ENCODE measurements around the gene WDFY3.

The WDFY3 gene

GRCh38 chr4:84792366-84793301 is 173.9 kb downstream of the WDFY3 start:
- peak; percentile 85 for DNase-seq (ENCODE audit: low spot score)

GRCh38 chr4:84790769-84791565 is 175.5 kb downstream of the WDFY3 start:
- no peak for DNase-seq (ENCODE audit: low spot score)

GRCh38 chr4:84786478-84786877 is 180.0 kb downstream of the WDFY3 start:
- no peak for DNase-seq (ENCODE audit: low spot score)

- no peak for DNase-seq (ENCODE audit: low spot score)
Observed at GRCh38 chr4:84782517-84782916, 184.0 kb downstream of the WDFY3 start.

DNA sequence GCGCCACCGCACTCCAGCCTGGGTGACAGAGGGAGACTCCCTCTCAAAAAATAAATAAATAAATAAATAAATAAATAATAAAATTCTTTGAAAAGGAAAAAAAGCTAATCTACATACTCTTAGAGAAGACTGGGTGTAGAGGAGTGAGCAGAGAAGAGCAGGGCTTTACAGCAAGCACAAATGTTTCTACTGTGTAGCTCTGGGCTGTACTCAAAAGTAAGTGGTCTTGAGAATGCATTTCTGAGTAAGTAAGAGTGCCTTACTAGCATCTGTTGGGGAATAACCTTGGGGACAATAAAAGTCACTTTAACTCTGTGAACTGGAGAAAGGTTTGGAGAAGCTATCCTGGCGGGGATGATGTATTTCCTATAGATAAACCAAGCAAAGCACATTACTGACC is 185.8 kb downstream of the WDFY3 start:
- DNase-seq (ENCODE audit: low spot score) = no peak

DNA sequence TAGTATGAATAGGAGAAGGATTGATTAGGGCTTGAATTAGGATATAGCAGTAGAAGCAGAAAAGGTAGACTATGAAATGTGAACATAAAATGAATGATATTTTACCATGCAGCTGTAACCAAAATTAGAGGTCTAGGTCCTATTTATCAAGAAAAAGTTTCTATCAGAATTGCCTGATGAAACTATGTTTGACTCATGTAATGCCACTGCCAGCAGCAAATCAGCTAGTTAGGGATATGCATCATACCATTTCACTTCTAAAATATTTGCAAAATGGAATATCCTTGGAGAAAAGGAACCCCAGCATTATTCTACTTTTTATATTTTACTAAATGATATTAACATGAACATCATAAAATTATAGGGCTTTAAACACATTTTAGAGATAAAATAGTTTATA is 188.4 kb downstream of the WDFY3 start:
- DNase-seq (ENCODE audit: low spot score) = no peak

- DNase-seq (ENCODE audit: low spot score) = no peak
Observed at GRCh38 chr4:84767168-84767567, 199.3 kb downstream of the WDFY3 start.

- no peak for DNase-seq (ENCODE audit: low spot score)
Observed at GRCh38 chr4:84753321-84753972, 213.0 kb downstream of the WDFY3 start.

DNA sequence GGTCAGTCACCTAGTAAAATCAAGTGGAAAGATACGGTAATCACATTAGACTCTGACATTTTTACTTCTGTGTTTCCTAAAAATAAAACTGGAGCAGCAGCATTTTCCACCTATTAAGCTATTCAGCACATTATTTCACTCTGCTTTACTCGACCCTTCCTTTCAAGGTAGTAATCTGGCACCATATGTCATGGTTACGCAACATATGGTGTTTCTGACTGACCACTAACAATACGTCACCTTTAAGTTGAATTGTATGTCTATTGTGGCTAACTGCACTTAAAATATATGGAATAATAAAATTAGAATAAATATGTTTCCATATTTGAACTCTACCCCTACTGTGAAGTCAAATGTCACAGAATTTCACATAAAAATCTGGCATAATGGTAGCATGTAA is 214.8 kb downstream of the WDFY3 start:
- no peak for DNase-seq (ENCODE audit: low spot score)

DNA sequence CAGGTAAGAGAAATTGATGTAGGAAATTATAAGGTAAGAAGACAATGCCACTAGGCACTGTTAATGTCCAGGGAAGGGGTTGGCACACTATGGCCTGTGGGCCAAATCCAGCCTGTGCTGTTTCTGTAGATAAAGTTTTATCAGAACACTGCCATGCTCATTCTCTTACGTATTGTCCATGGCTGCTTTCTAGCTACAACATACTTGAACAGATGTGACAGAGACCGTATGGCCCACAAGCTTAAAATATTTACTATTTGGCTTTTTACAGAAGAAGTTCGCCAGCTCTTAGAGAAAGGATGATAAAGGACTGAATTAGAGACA is 215.6 kb downstream of the WDFY3 start:
- DNase-seq (ENCODE audit: low spot score) = no peak

DNA sequence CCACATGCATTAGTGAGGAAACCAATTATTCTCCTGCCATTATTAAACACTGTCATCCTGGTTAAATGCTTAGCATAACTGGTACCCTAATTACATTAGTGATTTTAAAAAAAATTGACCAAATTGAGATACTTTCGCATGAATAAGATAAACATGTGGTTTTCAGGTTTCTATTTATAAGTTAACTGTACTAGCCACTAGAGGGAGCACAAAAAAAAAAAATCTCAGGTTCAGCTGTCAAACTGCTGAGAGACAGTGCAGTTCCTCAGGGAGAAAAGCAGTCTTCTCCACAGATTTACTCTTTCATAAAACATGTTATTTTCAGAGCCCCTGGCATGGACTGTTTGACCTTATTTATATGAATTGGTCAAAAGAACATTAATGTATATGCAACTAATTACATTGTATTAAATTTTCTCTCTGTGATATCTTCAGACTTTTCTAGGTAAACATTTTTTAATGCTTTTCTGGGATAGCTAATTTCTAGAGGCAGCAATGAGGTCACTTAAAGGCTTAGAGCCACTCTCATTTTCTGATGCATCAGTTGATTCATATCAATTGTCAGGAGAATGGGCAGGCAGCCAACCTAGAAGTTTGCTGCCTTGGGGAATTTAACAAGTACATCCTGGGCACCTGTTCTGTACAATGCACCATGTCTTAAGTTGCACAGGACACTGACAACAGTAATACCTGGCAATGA is 216.1 kb downstream of the WDFY3 start:
- DNase-seq (ENCODE audit: low spot score) = peak; percentile 60

- DNase-seq (ENCODE audit: low spot score) = no peak
Observed at GRCh38 chr4:84740057-84740456, 226.4 kb downstream of the WDFY3 start.

- no peak for DNase-seq (ENCODE audit: low spot score)
Observed at GRCh38 chr4:84738622-84739021, 227.9 kb downstream of the WDFY3 start.

DNA sequence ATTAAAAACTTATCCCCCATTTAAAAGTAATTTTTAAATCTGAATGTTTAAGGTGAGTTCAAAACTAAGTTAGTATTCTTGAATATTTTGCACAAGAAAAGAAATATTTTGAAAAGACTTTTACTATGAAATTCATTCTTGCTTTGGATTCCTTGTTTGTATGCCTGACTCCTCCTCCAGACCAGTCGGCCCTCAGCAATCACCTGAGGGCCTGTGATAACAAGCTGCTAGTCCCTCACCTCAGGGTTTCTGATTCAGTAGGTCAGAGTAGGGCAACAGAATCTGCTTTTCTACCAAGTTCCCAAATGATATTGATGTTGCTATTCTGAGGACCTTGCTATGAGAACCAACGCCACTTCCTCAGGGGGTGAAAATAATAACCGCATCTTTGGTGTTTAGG is 228.8 kb downstream of the WDFY3 start:
- no peak for DNase-seq (ENCODE audit: low spot score)

- no peak for DNase-seq (ENCODE audit: low spot score)
Observed at GRCh38 chr4:84734037-84734436, 232.5 kb downstream of the WDFY3 start.

DNA sequence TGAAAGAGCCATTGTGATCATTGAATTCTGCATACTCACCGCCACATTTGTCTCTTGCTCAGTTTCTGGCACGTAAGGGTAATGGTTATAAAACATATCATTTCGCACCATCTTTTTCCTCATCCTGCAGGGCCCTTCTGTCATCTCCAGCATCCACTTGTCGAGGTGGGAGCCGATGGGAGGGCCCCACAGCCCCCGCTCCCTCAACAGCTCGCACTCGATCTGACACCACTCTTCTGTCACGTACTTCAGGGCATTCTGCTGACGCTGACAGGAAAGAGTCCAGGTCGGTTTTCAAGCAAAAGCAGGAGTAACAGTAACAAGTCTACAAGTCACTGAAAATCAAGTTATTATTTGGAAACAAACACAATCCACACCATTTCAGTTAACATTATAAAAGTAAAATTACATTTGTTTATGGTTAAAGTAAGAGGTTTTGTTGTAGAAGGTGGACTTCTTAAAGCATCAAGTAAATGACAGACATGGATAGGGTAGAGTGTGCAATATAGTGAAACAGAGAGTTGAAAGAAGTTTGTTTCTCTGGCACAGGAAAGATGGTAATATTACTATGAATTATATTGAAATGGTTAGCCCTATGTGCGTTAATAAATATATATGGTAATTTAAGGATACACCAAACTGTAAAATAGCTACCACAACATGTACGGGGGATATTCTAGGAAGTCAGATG is 233.0 kb downstream of the WDFY3 start:
- DNase-seq (ENCODE audit: low spot score) = no peak

DNA sequence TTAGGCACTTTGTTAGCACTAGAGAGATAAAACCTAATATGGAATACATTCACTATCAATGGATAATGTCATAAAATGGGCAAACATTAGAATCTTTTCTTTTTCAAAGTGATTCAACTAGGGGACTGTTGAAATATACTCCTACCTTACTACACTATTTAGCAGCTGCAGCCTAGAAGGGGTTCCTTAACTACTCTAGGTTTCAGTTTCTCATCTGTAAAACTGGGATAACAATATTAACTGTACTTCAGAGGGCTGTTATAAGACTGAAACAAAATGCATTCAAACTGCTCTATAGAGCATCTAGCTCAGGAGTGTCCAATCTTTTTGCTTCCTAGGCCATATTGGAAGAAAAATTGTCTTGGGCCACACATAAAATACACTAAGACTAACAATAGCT is 236.1 kb downstream of the WDFY3 start:
- no peak for DNase-seq (ENCODE audit: low spot score)

DNA sequence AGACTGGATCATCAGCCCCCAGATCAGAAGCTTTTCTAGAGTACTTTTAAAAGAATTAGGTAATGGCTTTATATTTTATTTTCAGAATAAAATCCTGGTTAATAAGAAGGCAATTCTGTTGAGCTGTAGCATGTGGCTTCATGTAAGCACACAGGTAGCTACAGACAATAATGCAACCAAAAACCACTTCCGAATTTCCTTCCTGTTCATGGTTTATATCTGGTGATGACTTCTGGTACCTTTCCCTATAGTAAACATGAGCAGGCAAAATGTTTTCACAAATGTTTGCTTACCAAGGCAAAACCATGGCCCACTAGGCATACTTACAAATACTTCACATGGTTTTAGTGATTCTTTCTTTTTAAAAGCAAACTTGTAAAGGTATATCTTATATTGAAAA is 239.0 kb downstream of the WDFY3 start:
- no peak for DNase-seq (ENCODE audit: low spot score)

DNA sequence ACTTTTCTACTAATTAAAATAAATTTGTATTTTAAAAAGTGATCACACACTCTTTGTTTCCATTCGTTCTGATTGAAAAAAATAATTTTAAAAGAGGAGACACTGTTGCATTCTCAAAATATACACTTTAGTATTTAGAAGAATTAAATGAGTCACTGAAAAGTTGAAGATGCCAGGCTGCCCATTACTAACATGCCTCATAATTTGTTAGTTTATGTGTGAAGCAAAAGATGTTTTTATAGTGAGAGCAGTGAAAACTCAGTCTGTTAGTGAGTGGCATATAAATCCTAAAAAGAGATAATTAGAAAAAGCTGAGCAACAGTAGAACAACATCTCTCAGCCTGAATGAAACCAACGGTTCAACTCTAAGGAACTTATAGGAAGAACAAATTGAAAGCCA is 240.1 kb downstream of the WDFY3 start:
- DNase-seq (ENCODE audit: low spot score) = no peak

DNA sequence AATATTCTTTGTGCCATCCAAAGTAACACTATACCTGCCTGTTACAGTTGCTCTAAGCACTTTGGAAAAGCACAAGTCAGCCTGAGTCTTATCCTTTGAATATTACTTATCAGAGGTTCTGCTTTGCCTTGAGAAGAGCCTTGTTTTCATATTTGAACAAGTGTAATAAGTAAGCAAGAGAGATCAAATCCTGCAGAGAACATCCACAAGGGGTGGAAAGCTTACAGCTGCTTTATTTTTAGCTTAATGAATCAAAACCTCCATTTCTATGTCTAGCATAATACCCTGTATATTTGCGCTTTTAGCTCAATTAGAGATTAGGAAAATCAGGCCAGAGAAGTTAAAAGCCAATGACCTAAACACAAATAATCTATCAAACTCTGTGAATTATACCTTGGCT is 243.8 kb downstream of the WDFY3 start:
- no peak for DNase-seq (ENCODE audit: low spot score)

DNA sequence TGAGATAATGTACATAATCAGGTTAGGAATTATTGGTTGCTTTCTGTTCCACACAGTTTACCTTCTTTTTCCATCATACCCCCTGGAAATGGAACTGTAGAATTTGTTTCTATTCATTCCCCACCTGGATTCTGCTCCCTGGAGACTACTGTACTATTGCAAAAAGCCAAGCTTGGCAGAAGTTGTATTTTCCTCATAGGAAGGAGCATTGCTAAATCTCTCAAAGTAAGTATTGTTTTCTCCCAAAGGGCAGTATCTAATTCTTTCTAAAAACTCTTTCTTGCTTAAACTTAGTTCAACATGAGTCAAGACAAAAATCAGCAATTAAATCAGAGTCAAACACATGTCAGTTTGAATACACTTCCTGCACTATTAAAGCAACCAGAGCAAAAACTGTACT is 247.4 kb downstream of the WDFY3 start:
- DNase-seq (ENCODE audit: low spot score) = no peak
